Effector memory CD4-positive, alpha-beta T cell (primary cell): ENCODE measurements around the gene LILRB2.
"Not testable (repeated sequence)": the region's sequence is repeated elsewhere in the genome, so short reads cannot be mapped to it uniquely, and the experiment has no call there.

Experiments used
- DNase-seq, 3 donors: peaks; one replicate each; pipeline ENCODE4 v3.0.0-alpha.2; 2020
- H3K27ac ChIP-seq: 2 replicates; pipeline ENCODE4 v1.7.0; 2013; ENCODE audit warnings: mild to moderate bottlenecking, low read length, moderate library complexity; ENCODE audit not compliant: insufficient read depth, poor library complexity, severe bottlenecking
- H3K27me3 ChIP-seq: replicated peaks from 2 replicates; pipeline ENCODE4 v1.7.0; 2013; ENCODE audit warnings: mild to moderate bottlenecking, low read length; ENCODE audit not compliant: insufficient read depth, control insufficient read depth, poor library complexity, severe bottlenecking
- H3K36me3 ChIP-seq: 2 replicates; pipeline ENCODE4 v1.7.0; 2013; ENCODE audit warnings: mild to moderate bottlenecking, low read length, moderate library complexity; ENCODE audit not compliant: control insufficient read depth, insufficient read depth
- H3K4me1 ChIP-seq: 2 replicates; pipeline ENCODE4 v1.7.0; 2013; ENCODE audit warnings: low read length, mild to moderate bottlenecking; ENCODE audit not compliant: control insufficient read depth, insufficient read depth, poor library complexity, severe bottlenecking
- H3K4me3 ChIP-seq: 2 replicates; pipeline ENCODE4 v1.7.0; 2013; ENCODE audit warnings: low read length, low read depth, mild to moderate bottlenecking; ENCODE audit not compliant: insufficient read depth, poor library complexity, severe bottlenecking
- H3K9me3 ChIP-seq: 2 replicates; pipeline ENCODE4 v1.7.0; 2013; ENCODE audit warnings: mild to moderate bottlenecking, low read length, moderate library complexity; ENCODE audit not compliant: control insufficient read depth

The LILRB2 gene

GRCh38 chr19:54307389-54308020 lies 26.6 kb upstream of the LILRB2 start:
- Histone ChIP-seq H3K9me3 (no peaks in the 10 kb centered on the region), H3K4me1 (peaks cover 3% of the 10 kb centered on the region), H3K4me3 (no peak overlapping the region), H3K27ac (no peak overlapping the region), H3K27me3 (no peaks in the 10 kb centered on the region), H3K36me3 (no peaks in the 10 kb centered on the region)
- DNase-seq = no peak

GRCh38 chr19:54305141-54305540 lies 24.2 kb upstream of the LILRB2 start:
- H3K36me3 ChIP-seq = no peaks in the 10 kb centered on the region
- peaks cover 3% of the 10 kb centered on the region for H3K4me1 ChIP-seq
- H3K27ac ChIP-seq = no peak overlapping the region
- H3K27me3 ChIP-seq = no peaks in the 10 kb centered on the region
- no peak for DNase-seq
- no peak overlapping the region for H3K4me3 ChIP-seq
- no peaks in the 10 kb centered on the region for H3K9me3 ChIP-seq

- H3K4me1 ChIP-seq = peaks cover 3% of the 10 kb centered on the region
- no peak overlapping the region for H3K27ac ChIP-seq
Observed at GRCh38 chr19:54302257-54302656, 21.3 kb upstream of the LILRB2 start.

GRCh38 chr19:54299515-54299914 lies 18.6 kb upstream of the LILRB2 start:
- Histone ChIP-seq H3K27ac (no peak overlapping the region), H3K36me3 (no peaks in the 10 kb centered on the region), H3K4me3 (no peak overlapping the region), H3K27me3 (no peaks in the 10 kb centered on the region), H3K4me1 (peaks cover 3% of the 10 kb centered on the region), H3K9me3 (no peaks in the 10 kb centered on the region)
- DNase-seq = no peak

More at GRCh38 chr19:54302257-54302656, 21.3 kb upstream of the LILRB2 start:
- Histone ChIP-seq H3K27me3 (no peaks in the 10 kb centered on the region), H3K4me3 (no peak overlapping the region), H3K9me3 (no peaks in the 10 kb centered on the region), H3K36me3 (no peaks in the 10 kb centered on the region)
- no peak for DNase-seq

- no peak for DNase-seq
- Histone ChIP-seq H3K27me3 (no peaks in the 10 kb centered on the region), H3K4me3 (no peak overlapping the region), H3K27ac (no peak overlapping the region), H3K9me3 (no peaks in the 10 kb centered on the region), H3K36me3 (no peaks in the 10 kb centered on the region), H3K4me1 (peaks cover 2% of the 10 kb centered on the region)
Observed at GRCh38 chr19:54299126-54299498, 18.2 kb upstream of the LILRB2 start.

GRCh38 chr19:54298357-54299125 lies 17.6 kb upstream of the LILRB2 start:
- no peaks in the 10 kb centered on the region for H3K36me3 ChIP-seq
- no peaks in the 10 kb centered on the region for H3K9me3 ChIP-seq
- no peaks in the 10 kb centered on the region for H3K4me1 ChIP-seq
- no peak overlapping the region for H3K4me3 ChIP-seq
- H3K27me3 ChIP-seq = no peaks in the 10 kb centered on the region
- H3K27ac ChIP-seq = no peak overlapping the region
- no peak for DNase-seq

- H3K4me3 ChIP-seq = no peak overlapping the region
- H3K27me3 ChIP-seq = no peaks in the 10 kb centered on the region
- no peak overlapping the region for H3K27ac ChIP-seq
- DNase-seq = no peak
- H3K36me3 ChIP-seq = no peaks in the 10 kb centered on the region
- no peaks in the 10 kb centered on the region for H3K4me1 ChIP-seq
- H3K9me3 ChIP-seq = no peaks in the 10 kb centered on the region
Observed at GRCh38 chr19:54297759-54298305, 16.9 kb upstream of the LILRB2 start.

- no peaks in the 10 kb centered on the region for H3K27me3 ChIP-seq
- H3K9me3 ChIP-seq = no peaks in the 10 kb centered on the region
- H3K4me3 ChIP-seq = no peak overlapping the region
- H3K4me1 ChIP-seq = no peaks in the 10 kb centered on the region
- DNase-seq = no peak
- no peaks in the 10 kb centered on the region for H3K36me3 ChIP-seq
- H3K27ac ChIP-seq = no peak overlapping the region
Observed at GRCh38 chr19:54294539-54294938, 13.6 kb upstream of the LILRB2 start.

GRCh38 chr19:54289160-54289559 lies 8.2 kb upstream of the LILRB2 start:
- not testable (repeated sequence) for H3K27me3 ChIP-seq, H3K27ac ChIP-seq, H3K4me3 ChIP-seq, DNase-seq, H3K9me3 ChIP-seq, H3K36me3 ChIP-seq, H3K4me1 ChIP-seq

GRCh38 chr19:54287456-54287855 lies 6.5 kb upstream of the LILRB2 start:
- Histone ChIP-seq H3K4me3 (no peak overlapping the region), H3K4me1 (no peaks in the 10 kb centered on the region), H3K27me3 (no peaks in the 10 kb centered on the region), H3K9me3 (no peaks in the 10 kb centered on the region), H3K36me3 (no peaks in the 10 kb centered on the region), H3K27ac (no peak overlapping the region)
- DNase-seq = no peak
